ENCODE results near the gene ASTL.
"Not testable (repeated sequence)": the region's sequence is repeated elsewhere in the genome, so short reads cannot be mapped to it uniquely, and the experiment has no call there.

DNA sequence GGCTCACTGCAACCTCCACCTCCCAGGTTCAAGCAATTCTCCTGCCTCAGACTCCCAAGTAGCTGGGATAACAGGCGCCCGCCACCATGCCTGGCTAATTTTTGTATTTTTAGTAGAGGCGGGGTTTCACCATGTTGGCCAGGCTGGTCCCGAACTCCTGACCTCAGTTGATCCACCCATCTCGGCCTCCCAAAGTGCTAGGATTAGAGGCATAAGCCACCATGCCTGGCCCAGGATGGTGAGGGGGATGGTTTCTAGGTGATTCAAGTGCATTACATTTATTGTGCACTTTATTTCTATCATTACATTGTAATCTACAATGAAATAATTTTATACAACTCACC, 3.3 kb upstream of the ASTL start:
- TF ChIP-seq SNAI2 (CRISPR knock-in tag; IDR thresholded peaks at IDR 0.05); TOX (CRISPR knock-in tag; IDR thresholded peaks at IDR 0.05; ENCODE audit: borderline replicate concordance); CSDC2 (CRISPR knock-in tag; IDR thresholded peaks at IDR 0.05); ZFP30 (CRISPR knock-in tag; IDR thresholded peaks at IDR 0.05); ZFP3 (CRISPR knock-in tag; IDR thresholded peaks at IDR 0.05); TCF4 (CRISPR knock-in tag; IDR thresholded peaks at IDR 0.05; ENCODE audit: borderline replicate concordance); PPARA (CRISPR knock-in tag; IDR thresholded peaks at IDR 0.05; ENCODE audit: borderline replicate concordance); ZNF565 (CRISPR knock-in tag; conservative IDR thresholded peaks at IDR 0.05; ENCODE audit: low read depth): not testable (repeated sequence)
